KMS-11 (cell line): Measurements from ENCODE around the gene LENEP.

Experiments
- H2AFZ ChIP-seq: fragments of 200-600 bp; sonication (generic); 2 replicates; pipeline ENCODE4 v1.6.1; 2016; ENCODE audit warnings: antibody characterized with exemption, mixed run types, low read depth
- H3K27ac ChIP-seq: fragments of 200-600 bp; sonication (generic); 2 replicates; pipeline ENCODE4 v1.6.1; 2016; ENCODE audit warnings: mild to moderate bottlenecking, mixed run types
- H3K27me3 ChIP-seq: fragments of 200-600 bp; sonication (generic); 2 replicates; pipeline ENCODE4 v1.6.1; 2017; ENCODE audit warnings: mild to moderate bottlenecking, low read depth, mixed run types, moderate library complexity; ENCODE audit not compliant: insufficient read depth
- H3K36me3 ChIP-seq: fragments of 200-600 bp; sonication (generic); 2 replicates; pipeline ENCODE4 v1.6.1; 2017; ENCODE audit warnings: mild to moderate bottlenecking, mixed run types; ENCODE audit not compliant: insufficient read depth
- H3K4me1 ChIP-seq: fragments of 200-600 bp; sonication (generic); 2 replicates; pipeline ENCODE4 v1.6.1; 2016; ENCODE audit warnings: mild to moderate bottlenecking, low read depth, mixed run types; ENCODE audit not compliant: poor library complexity, severe bottlenecking
- H3K4me2 ChIP-seq: fragments of 200-600 bp; sonication (generic); 2 replicates; pipeline ENCODE4 v1.7.0; 2016; ENCODE audit warnings: mild to moderate bottlenecking, mixed run types
- H3K4me3 ChIP-seq: fragments of 200-600 bp; sonication (generic); IDR thresholded peaks from 2 replicates; pipeline ENCODE4 v1.6.1; 2017; ENCODE audit warnings: low read depth, low read length, mixed read lengths; ENCODE audit not compliant: insufficient read depth
- H3K79me2 ChIP-seq: fragments of 200-600 bp; sonication (generic); 2 replicates; pipeline ENCODE4 v1.6.1; 2016; ENCODE audit warnings: low read depth, mixed run types; ENCODE audit not compliant: insufficient read depth
- H3K9ac ChIP-seq: fragments of 200-600 bp; sonication (generic); 2 replicates; pipeline ENCODE4 v1.6.1; 2016; ENCODE audit warnings: mild to moderate bottlenecking, mixed run types
- H4K20me1 ChIP-seq: fragments of 200-600 bp; sonication (generic); 2 replicates; pipeline ENCODE4 v1.6.1; 2016; ENCODE audit warnings: mild to moderate bottlenecking, mixed run types; ENCODE audit not compliant: insufficient read depth
- CTCF ChIP-seq: fragments of 200-600 bp; sonication (generic); conservative IDR thresholded peaks from 2 replicates; pipeline ENCODE4 v1.6.1; 2017; ENCODE audit warnings: low read depth, mild to moderate bottlenecking, antibody characterized with exemption, low read length, moderate library complexity, mixed read lengths

Gene LENEP

GRCh38 chr1:154962156-154962749, 31.1 kb upstream of the LENEP start:
- H2AFZ ChIP-seq, result peak overlapping the region; percentile 60
- peak overlapping the region; percentile 80 for H3K27ac ChIP-seq
- peaks cover 7% of the 10 kb centered on the region; the same call in 1 of the 2 replicates for H3K36me3 ChIP-seq
- peak overlapping the region; percentile 78 for H3K9ac ChIP-seq
- peak overlapping the region; percentile 98 for H3K4me3 ChIP-seq
- no peaks in the 10 kb centered on the region for H4K20me1 ChIP-seq
- H3K4me1 ChIP-seq, result peaks cover 39% of the 10 kb centered on the region
- H3K79me2 ChIP-seq, result peaks cover 36% of the 10 kb centered on the region
- peak overlapping the region; percentile 93 for H3K4me2 ChIP-seq
- 0 out of 2 replicates have a peak, but pooled peaks have one; percentile 0 for TF ChIP-seq CTCF
- H3K27me3 ChIP-seq, result no peaks in the 10 kb centered on the region

GRCh38 chr1:154962795-154963330, 30.5 kb upstream of the LENEP start:
- Histone ChIP-seq H3K36me3 (peaks cover 7% of the 10 kb centered on the region; the same call in 1 of the 2 replicates), H3K4me3 (peak overlapping the region; percentile 98)

GRCh38 chr1:154963643-154964042, 29.7 kb upstream of the LENEP start:
- H3K4me2 ChIP-seq, result peak overlapping the region; percentile 93; the same call in 1 of the 2 replicates
- no peak for TF ChIP-seq CTCF

More at GRCh38 chr1:154962795-154963330, 30.5 kb upstream of the LENEP start:
- H3K9ac ChIP-seq, result peak overlapping the region; percentile 78; the same call in 1 of the 2 replicates
- no peak overlapping the region for H2AFZ ChIP-seq
- H3K27me3 ChIP-seq, result no peaks in the 10 kb centered on the region
- no peaks in the 10 kb centered on the region for H4K20me1 ChIP-seq
- peak overlapping the region; percentile 93 for H3K4me2 ChIP-seq
- TF ChIP-seq CTCF, result no peak
- H3K27ac ChIP-seq, result peak overlapping the region; percentile 80; the same call in 1 of the 2 replicates
- peaks cover 38% of the 10 kb centered on the region for H3K4me1 ChIP-seq
- peaks cover 40% of the 10 kb centered on the region for H3K79me2 ChIP-seq

GRCh38 chr1:154964359-154964758, 29.0 kb upstream of the LENEP start:
- Histone ChIP-seq H3K27me3 (no peaks in the 10 kb centered on the region), H2AFZ (no peak overlapping the region), H3K4me1 (peaks cover 45% of the 10 kb centered on the region), H3K9ac (no peak overlapping the region), H3K79me2 (peaks cover 43% of the 10 kb centered on the region), H3K27ac (peak overlapping the region; percentile 6; the same call in 1 of the 2 replicates), H3K4me2 (no peak overlapping the region), H4K20me1 (no peaks in the 10 kb centered on the region), H3K36me3 (peaks cover 7% of the 10 kb centered on the region; the same call in 1 of the 2 replicates), H3K4me3 (peak overlapping the region; percentile 24)
- TF ChIP-seq CTCF, result no peak

More at GRCh38 chr1:154963643-154964042, 29.7 kb upstream of the LENEP start:
- H4K20me1 ChIP-seq, result no peaks in the 10 kb centered on the region
- no peak overlapping the region for H3K4me3 ChIP-seq
- peak overlapping the region; percentile 2; the same call in 1 of the 2 replicates for H3K27ac ChIP-seq
- H3K79me2 ChIP-seq, result peaks cover 40% of the 10 kb centered on the region
- H3K36me3 ChIP-seq, result peaks cover 7% of the 10 kb centered on the region; the same call in 1 of the 2 replicates
- no peaks in the 10 kb centered on the region for H3K27me3 ChIP-seq
- H3K9ac ChIP-seq, result no peak overlapping the region
- H2AFZ ChIP-seq, result no peak overlapping the region
- peaks cover 38% of the 10 kb centered on the region for H3K4me1 ChIP-seq
